GM18867 (cell line): ENCODE data around the gene RBFOX2.

Experiments
- ATAC-seq: cut with Tn5 transposase; IDR thresholded peaks from one replicate; pipeline ENCODE4 v1.9.1; 2021; ENCODE audit warnings: mild to moderate bottlenecking, moderate library complexity; ENCODE audit not compliant: unreplicated experiment

The RBFOX2 gene

DNA sequence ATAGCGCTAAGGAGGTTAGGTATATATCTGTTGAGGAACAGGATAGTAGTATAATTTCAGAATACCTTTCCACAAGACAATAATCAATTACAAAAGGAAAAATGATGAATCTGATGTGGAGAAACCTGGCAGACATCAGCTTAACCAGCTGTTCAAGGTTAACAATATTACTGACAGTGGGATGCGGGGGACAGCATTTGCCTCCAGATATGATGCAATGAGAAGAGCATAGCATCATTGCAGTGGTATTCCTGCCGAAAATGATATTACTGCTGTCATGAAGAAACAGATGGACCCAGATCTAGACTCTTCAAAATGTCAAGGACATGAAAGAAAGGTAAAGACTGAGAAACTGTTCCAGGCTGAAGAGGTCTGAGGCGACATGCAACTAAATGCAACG is 49.7 kb downstream of the RBFOX2 start:
- ATAC-seq, result no peak

DNA sequence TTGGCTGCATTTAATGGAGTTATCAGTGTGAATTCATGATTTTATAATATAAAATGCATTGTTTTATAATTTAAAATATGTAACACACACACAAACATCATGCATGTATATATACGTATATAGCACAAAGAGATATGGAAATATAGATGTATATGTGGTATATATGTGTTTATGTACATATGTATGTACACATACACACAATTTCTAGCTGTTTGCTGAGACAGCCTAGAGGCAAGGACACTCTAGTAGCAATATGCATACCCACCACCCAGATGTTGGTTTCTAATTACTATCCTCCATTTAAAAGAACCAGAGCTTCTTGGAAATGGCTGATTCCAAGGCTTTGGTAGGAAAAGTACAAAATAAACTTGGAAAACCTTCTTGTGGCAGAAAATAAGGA is 50.4 kb downstream of the RBFOX2 start:
- ATAC-seq, result no peak

GRCh38 chr22:35977136-35977535 is 51.5 kb downstream of the RBFOX2 start:
- ATAC-seq, result no peak

GRCh38 chr22:35973388-35973787 is 55.2 kb downstream of the RBFOX2 start:
- ATAC-seq, result no peak

- ATAC-seq, result no peak
Measured at GRCh38 chr22:35972559-35972958, 56.1 kb downstream of the RBFOX2 start.

- no peak for ATAC-seq
Measured at GRCh38 chr22:35971456-35972119, 57.0 kb downstream of the RBFOX2 start.

DNA sequence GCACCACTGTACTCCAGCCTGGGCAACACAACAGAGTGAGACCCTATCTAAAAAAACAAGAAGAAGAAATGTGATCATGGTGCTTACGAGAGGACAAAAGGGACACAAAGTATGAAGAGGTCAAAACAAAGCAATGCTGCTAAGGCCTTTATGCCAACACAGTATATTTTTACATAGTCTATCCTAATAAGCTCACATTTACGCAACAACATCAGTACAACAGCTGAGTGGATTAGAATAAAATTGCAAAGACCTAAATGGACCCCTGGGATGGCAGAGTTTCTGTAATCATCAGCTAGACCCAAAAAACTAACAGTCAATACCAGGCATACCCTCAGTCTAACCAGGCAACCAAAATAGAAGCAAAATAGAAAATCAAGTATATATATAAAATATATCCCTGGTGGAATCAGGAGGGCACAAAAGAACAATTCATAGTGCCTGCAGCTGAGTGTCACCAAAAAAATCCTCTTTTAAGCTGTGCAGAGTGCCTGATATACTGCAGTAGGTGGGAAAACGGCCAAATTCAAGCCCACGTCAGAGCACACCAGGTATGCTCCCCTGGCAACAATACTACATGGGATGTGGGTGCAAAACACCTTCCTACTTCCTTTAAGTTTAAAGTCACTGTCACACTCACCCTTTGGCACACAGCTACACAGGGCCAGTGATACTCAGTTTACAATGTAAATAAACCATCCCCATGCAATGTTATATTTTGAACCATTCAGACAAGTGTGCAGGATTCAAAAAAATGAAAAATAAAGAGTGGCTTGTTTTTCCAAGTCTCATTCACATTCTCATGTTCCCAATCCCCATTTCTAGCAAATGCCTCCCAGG is 57.8 kb downstream of the RBFOX2 start:
- no peak for ATAC-seq

GRCh38 chr22:35967046-35967397 is 61.6 kb downstream of the RBFOX2 start:
- no peak for ATAC-seq

DNA sequence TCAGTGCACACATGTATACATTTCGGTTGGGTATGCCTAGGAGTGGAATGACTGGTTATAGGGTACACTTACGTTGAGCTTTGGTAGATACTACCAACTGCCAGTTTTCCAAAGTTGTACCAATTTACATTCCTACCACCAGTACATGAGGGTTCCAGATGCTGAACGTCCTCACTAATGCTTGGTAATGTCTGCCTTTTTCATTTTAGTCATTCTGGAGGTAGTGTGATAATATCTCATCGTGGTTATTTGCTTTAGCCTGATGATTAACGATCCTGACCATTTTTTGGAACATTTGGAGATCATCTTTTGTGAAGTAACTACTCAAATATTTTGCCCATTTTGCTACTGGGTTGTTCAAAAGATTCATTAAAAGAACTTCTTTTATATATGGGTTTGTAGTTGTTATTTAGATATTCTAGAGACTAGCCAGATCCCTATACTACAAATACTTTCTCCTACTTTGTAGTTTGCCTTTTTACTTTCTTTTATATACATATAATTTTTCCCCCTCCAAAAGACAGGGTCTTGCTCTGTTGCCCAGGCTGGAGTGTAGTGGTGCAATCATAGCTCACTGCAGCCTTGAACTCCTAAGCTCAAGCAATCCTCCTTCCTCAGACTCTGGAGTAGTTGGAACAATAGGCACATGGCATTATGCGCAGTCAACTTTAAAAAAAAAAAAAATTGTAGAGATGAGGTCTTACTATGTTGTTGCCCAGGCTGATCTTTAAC is 62.1 kb downstream of the RBFOX2 start:
- no peak for ATAC-seq

- ATAC-seq, result no peak
Measured at GRCh38 chr22:35963237-35963810, 65.3 kb downstream of the RBFOX2 start.

DNA sequence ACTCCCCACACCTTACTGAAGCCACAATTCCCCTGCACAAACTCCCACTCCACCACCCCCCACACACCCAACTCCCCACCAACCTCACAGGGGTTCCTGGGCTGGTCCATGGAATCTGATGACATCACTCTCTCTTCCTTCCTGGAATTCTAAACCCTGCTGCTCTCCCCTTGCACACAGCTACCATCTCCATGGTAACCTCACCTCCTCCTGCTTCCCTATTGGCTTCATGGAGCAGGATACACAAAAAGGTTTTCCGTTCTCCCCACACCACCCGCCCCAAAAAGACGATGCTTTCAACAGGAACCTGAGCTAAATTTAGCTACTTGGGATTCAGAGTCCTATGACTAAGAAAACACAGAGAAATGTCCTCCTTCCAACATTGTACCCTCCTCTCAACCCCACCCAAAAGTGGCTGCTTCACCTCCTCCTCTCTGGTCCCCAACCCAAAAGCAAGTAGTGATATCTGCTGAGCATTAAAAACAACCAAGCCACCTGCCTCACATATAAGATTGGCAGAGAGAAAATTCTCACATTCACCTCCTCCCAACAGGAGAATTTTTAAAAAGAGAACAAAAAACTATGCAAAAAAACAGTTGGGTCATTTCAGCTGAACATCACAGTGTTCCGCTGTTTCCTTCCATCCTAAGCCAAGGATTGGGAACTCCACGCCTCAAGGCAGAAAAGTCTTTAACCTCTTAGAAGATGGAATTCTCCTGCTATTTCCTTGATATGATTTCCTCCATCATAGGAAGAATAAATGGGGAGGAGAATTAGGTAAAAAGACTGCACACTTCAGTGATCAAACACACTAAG is 66.9 kb downstream of the RBFOX2 start:
- ATAC-seq, result no peak

- no peak for ATAC-seq
Measured at GRCh38 chr22:35960854-35961253, 67.8 kb downstream of the RBFOX2 start.

GRCh38 chr22:35959121-35959800 is 69.4 kb downstream of the RBFOX2 start:
- ATAC-seq, result no peak

- no peak for ATAC-seq
Measured at GRCh38 chr22:35958334-35958733, 70.3 kb downstream of the RBFOX2 start.

DNA sequence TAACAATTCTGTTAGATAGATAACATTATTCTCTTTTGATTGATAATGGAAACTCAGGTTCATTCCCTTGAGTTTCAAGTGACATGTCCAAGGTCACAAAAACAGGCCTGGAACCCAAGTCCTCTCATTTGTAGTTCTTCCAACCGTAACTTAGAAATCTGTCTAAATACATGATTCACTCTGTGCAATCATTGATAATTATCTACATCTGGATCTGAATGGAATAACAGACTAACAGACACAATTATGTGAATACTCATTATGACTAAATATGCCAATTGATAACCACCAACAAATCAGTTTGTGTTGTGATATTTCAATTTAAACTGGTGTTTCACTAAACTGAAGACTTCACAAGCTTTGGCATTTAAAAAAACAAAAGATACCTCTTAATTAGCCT is 71.0 kb downstream of the RBFOX2 start:
- ATAC-seq, result no peak

- no peak for ATAC-seq
Measured at GRCh38 chr22:35956850-35957249, 71.8 kb downstream of the RBFOX2 start.

DNA sequence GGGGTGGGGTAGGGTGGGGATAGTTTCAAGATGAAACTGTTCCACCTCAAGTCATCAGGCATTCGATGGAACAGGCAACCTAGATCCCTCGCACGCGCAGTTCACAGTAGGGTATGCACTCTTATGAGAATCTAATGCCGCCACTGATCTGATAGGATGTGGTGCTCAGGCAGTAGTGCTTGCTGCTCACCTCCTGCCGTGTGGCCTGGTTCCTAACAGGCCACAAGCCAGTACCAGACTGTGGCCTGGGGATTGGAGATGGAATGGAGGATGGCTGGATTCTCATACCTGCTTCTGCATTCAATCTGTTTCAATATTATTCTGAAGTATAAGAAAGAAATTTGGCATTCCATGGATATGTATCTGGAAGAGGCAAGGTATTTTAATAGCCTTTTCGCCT is 73.1 kb downstream of the RBFOX2 start:
- no peak for ATAC-seq

- no peak for ATAC-seq
Measured at GRCh38 chr22:35952576-35952975, 76.0 kb downstream of the RBFOX2 start.

DNA sequence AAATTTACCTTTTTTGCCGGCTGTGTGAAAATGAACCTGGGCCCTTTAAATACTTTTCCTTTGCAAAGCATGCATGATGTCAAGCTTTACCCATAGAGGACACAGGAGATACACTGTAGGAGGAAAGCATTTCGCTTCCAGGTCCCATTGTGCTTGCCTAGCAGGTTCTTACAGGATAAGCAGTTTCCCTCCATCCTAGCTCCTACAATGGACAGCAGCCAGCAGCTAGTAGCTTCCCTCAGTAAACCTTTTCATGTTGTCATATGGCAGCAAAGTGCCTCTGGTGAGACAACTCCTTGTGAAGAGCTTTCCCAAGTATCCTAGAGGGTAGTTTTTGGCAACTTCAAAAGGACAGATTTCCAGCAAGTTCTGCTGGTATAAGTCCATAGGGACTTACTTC is 78.4 kb downstream of the RBFOX2 start:
- no peak for ATAC-seq

GRCh38 chr22:35949243-35949642 is 79.4 kb downstream of the RBFOX2 start:
- no peak for ATAC-seq
